K562 (cell line): ENCODE data around the gene DHX58. TPM values are rescaled to one million over a fixed set of nuclear protein-coding genes. Genes with fewer than 3 reads are reported as not detected.

ENCODE experiments used
- BMI1 ChIP-seq: fragments of 150-350 bp; IDR thresholded peaks from 2 replicates; pipeline ENCODE4 v1.6.1; 2014; ENCODE audit warnings: low read length
- ELF4 ChIP-seq: fragments of 450-650 bp; formaldehyde crosslinking; IDR thresholded peaks from 2 replicates; pipeline ENCODE4 v1.4.0; 2022; ENCODE audit warnings: missing genetic modification characterization
- EP400 ChIP-seq: fragments of 450-650 bp; IDR thresholded peaks from 2 replicates; pipeline ENCODE4 v1.6.1; 2017; ENCODE audit warnings: antibody characterized with exemption, mild to moderate bottlenecking, moderate library complexity
- LARP7 ChIP-seq: fragments of 450-650 bp; IDR thresholded peaks from 2 replicates; pipeline ENCODE4 v1.6.1; 2016
- NELFE ChIP-seq: IDR thresholded peaks from 2 replicates; pipeline ENCODE4 v1.6.1; 2011; ENCODE audit warnings: mild to moderate bottlenecking; ENCODE audit not compliant: insufficient read depth, insufficient read length
- RBM25 ChIP-seq: fragments of 200-400 bp; formaldehyde crosslinking; IDR thresholded peaks from 2 replicates; pipeline ENCODE4 v1.6.1; 2018; ENCODE audit warnings: low read length, low read depth, moderate library complexity; ENCODE audit not compliant: severe bottlenecking
- STAT5A ChIP-seq: IDR thresholded peaks from 2 replicates; pipeline ENCODE4 v1.6.1; 2012; ENCODE audit warnings: low read length, inconsistent platforms, borderline replicate concordance
- TRIM24 ChIP-seq, 2 experiments: fragments of 450-650 bp; IDR thresholded peaks; 2 replicates each; pipeline ENCODE4 v1.6.1; 2016
- polyA plus RNA-seq, 8 experiments: library from polyadenylated mRNA; depleted of rRNA in 4 of 8; stranded (reverse) in 5 of 8; unstranded in 3 of 8; fragments of >200 nt; fragmentation: Nextera tagmentation in 2 of 8; fragmentation: Illumina TruSeq in 1 of 8; extraction: Ambion mirVana in 2 of 8; extraction: Trizol in 1 of 8; gene quantifications; 2 replicates each; pipeline versions ENCODE4 v1.2.1 to v1.2.3, GENCODE V29; 2011 to 2014; ENCODE audit warnings: inconsistent platforms in 1 of 8, missing spikeins in 1 of 8
- total RNA-seq, 7 experiments: library from RNA; depleted of rRNA in 6 of 7; stranded (reverse); fragments of >200 nt in 6 of 7; fragmentation: Illumina TruSeq in 2 of 7; extraction: Trizol in 2 of 7; gene quantifications; 2 replicates each; pipeline versions ENCODE4 v1.2.1 to v1.2.3, GENCODE V29; 2011 to 2021; ENCODE audit warnings: low replicate concordance in 1 of 7
- TF ChIP-seq, protein P1 (sequence below): fragments of 450-650 bp; IDR thresholded peaks from 2 replicates; pipeline ENCODE4 v1.6.1; 2016; ENCODE audit warnings: mild to moderate bottlenecking, moderate library complexity
- TF ChIP-seq, protein P2 (sequence below): fragments of 450-650 bp; IDR thresholded peaks from 2 replicates; pipeline ENCODE4 v1.6.1; 2018; ENCODE audit not compliant: partially characterized antibody
- TF ChIP-seq, protein P3 (sequence below): fragments of 450-650 bp; formaldehyde crosslinking; conservative IDR thresholded peaks from 2 replicates; pipeline ENCODE4 v1.4.0; 2022; ENCODE audit warnings: mild to moderate bottlenecking, missing genetic modification characterization

The DHX58 gene
- total and polyA plus RNA-seq, 9 of the 15 experiments (the other 6 are each of a cell fraction or from before 2014, with no cell fraction given) = 0.15 to 3.0 (median 1.4) TPM

DNA sequence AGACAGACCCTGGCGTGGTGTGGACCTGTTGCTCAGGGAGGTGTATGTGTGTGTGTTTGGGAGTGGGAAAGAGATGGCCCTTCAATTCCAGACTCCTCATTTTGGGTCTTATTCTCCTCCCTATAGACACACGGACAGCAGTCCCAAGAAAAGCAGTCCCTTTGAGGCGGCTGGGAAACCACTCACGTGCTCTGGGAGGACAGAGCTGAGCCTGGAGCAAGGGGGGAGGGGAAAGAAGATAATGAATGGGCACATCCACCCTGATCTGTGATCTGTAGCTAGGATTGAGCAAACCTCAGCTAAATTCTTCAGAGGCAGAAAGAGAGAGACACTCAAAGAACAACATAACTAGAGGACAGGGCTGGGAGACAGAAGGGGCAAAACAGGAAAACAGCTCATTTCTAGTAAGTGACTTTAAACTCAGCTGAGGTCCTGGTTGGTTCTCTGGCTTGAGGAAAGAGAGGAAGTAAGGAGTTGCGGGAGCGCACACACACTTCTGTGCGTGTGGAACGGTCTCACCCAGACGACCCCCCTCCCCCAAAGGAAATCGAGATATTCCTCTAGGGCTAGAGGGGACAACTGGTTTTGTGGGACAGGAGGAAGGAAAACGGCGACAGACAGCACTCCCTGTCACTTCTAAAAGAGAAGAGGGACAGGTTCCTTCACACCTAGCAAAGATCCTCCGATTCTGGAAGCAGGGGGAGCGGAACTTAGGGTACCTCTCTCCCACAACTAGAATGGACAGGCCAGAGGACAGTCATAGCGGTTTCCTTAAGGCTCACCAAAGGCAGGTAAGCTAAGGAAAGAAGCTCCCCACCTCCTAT is 41.6 kb upstream of the DHX58 start (continued):
- TF ChIP-seq, protein P1, sequence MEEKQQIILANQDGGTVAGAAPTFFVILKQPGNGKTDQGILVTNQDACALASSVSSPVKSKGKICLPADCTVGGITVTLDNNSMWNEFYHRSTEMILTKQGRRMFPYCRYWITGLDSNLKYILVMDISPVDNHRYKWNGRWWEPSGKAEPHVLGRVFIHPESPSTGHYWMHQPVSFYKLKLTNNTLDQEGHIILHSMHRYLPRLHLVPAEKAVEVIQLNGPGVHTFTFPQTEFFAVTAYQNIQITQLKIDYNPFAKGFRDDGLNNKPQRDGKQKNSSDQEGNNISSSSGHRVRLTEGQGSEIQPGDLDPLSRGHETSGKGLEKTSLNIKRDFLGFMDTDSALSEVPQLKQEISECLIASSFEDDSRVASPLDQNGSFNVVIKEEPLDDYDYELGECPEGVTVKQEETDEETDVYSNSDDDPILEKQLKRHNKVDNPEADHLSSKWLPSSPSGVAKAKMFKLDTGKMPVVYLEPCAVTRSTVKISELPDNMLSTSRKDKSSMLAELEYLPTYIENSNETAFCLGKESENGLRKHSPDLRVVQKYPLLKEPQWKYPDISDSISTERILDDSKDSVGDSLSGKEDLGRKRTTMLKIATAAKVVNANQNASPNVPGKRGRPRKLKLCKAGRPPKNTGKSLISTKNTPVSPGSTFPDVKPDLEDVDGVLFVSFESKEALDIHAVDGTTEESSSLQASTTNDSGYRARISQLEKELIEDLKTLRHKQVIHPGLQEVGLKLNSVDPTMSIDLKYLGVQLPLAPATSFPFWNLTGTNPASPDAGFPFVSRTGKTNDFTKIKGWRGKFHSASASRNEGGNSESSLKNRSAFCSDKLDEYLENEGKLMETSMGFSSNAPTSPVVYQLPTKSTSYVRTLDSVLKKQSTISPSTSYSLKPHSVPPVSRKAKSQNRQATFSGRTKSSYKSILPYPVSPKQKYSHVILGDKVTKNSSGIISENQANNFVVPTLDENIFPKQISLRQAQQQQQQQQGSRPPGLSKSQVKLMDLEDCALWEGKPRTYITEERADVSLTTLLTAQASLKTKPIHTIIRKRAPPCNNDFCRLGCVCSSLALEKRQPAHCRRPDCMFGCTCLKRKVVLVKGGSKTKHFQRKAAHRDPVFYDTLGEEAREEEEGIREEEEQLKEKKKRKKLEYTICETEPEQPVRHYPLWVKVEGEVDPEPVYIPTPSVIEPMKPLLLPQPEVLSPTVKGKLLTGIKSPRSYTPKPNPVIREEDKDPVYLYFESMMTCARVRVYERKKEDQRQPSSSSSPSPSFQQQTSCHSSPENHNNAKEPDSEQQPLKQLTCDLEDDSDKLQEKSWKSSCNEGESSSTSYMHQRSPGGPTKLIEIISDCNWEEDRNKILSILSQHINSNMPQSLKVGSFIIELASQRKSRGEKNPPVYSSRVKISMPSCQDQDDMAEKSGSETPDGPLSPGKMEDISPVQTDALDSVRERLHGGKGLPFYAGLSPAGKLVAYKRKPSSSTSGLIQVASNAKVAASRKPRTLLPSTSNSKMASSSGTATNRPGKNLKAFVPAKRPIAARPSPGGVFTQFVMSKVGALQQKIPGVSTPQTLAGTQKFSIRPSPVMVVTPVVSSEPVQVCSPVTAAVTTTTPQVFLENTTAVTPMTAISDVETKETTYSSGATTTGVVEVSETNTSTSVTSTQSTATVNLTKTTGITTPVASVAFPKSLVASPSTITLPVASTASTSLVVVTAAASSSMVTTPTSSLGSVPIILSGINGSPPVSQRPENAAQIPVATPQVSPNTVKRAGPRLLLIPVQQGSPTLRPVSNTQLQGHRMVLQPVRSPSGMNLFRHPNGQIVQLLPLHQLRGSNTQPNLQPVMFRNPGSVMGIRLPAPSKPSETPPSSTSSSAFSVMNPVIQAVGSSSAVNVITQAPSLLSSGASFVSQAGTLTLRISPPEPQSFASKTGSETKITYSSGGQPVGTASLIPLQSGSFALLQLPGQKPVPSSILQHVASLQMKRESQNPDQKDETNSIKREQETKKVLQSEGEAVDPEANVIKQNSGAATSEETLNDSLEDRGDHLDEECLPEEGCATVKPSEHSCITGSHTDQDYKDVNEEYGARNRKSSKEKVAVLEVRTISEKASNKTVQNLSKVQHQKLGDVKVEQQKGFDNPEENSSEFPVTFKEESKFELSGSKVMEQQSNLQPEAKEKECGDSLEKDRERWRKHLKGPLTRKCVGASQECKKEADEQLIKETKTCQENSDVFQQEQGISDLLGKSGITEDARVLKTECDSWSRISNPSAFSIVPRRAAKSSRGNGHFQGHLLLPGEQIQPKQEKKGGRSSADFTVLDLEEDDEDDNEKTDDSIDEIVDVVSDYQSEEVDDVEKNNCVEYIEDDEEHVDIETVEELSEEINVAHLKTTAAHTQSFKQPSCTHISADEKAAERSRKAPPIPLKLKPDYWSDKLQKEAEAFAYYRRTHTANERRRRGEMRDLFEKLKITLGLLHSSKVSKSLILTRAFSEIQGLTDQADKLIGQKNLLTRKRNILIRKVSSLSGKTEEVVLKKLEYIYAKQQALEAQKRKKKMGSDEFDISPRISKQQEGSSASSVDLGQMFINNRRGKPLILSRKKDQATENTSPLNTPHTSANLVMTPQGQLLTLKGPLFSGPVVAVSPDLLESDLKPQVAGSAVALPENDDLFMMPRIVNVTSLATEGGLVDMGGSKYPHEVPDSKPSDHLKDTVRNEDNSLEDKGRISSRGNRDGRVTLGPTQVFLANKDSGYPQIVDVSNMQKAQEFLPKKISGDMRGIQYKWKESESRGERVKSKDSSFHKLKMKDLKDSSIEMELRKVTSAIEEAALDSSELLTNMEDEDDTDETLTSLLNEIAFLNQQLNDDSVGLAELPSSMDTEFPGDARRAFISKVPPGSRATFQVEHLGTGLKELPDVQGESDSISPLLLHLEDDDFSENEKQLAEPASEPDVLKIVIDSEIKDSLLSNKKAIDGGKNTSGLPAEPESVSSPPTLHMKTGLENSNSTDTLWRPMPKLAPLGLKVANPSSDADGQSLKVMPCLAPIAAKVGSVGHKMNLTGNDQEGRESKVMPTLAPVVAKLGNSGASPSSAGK = no peak
- no peak for TF ChIP-seq RBM25
- no peak for TF ChIP-seq BMI1
- TF ChIP-seq, protein P2, sequence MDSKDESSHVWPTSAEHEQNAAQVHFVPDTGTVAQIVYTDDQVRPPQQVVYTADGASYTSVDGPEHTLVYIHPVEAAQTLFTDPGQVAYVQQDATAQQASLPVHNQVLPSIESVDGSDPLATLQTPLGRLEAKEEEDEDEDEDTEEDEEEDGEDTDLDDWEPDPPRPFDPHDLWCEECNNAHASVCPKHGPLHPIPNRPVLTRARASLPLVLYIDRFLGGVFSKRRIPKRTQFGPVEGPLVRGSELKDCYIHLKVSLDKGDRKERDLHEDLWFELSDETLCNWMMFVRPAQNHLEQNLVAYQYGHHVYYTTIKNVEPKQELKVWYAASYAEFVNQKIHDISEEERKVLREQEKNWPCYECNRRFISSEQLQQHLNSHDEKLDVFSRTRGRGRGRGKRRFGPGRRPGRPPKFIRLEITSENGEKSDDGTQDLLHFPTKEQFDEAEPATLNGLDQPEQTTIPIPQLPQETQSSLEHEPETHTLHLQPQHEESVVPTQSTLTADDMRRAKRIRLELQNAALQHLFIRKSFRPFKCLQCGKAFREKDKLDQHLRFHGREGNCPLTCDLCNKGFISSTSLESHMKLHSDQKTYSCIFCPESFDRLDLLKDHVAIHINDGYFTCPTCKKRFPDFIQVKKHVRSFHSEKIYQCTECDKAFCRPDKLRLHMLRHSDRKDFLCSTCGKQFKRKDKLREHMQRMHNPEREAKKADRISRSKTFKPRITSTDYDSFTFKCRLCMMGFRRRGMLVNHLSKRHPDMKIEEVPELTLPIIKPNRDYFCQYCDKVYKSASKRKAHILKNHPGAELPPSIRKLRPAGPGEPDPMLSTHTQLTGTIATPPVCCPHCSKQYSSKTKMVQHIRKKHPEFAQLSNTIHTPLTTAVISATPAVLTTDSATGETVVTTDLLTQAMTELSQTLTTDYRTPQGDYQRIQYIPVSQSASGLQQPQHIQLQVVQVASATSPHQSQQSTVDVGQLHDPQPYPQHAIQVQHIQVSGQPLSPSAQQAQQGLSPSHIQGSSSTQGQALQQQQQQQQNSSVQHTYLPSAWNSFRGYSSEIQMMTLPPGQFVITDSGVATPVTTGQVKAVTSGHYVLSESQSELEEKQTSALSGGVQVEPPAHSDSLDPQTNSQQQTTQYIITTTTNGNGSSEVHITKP = peak; percentile 33
- no peak for TF ChIP-seq ELF4
- TF ChIP-seq STAT5A = no peak
- TF ChIP-seq TRIM24 (IDR thresholded peaks at IDR 0.05) = no peak
- no peak for TF ChIP-seq LARP7
- TF ChIP-seq, protein P3, sequence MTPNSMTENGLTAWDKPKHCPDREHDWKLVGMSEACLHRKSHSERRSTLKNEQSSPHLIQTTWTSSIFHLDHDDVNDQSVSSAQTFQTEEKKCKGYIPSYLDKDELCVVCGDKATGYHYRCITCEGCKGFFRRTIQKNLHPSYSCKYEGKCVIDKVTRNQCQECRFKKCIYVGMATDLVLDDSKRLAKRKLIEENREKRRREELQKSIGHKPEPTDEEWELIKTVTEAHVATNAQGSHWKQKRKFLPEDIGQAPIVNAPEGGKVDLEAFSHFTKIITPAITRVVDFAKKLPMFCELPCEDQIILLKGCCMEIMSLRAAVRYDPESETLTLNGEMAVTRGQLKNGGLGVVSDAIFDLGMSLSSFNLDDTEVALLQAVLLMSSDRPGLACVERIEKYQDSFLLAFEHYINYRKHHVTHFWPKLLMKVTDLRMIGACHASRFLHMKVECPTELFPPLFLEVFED (CRISPR knock-in tag) = no peak
- TF ChIP-seq NELFE = no peak
- peak; percentile 13; the same call in 1 of the 2 replicates for TF ChIP-seq EP400
